GM21515 (cell line): Measurements from ENCODE around the gene MPRIP.
"Not testable (repeated sequence)": the region's sequence is repeated elsewhere in the genome, so short reads cannot be mapped to it uniquely, and the experiment has no call there.

Source experiments
- ATAC-seq: cut with Tn5 transposase; IDR thresholded peaks from one replicate; pipeline ENCODE4 v1.9.1; 2021; ENCODE audit not compliant: unreplicated experiment

The MPRIP gene

DNA sequence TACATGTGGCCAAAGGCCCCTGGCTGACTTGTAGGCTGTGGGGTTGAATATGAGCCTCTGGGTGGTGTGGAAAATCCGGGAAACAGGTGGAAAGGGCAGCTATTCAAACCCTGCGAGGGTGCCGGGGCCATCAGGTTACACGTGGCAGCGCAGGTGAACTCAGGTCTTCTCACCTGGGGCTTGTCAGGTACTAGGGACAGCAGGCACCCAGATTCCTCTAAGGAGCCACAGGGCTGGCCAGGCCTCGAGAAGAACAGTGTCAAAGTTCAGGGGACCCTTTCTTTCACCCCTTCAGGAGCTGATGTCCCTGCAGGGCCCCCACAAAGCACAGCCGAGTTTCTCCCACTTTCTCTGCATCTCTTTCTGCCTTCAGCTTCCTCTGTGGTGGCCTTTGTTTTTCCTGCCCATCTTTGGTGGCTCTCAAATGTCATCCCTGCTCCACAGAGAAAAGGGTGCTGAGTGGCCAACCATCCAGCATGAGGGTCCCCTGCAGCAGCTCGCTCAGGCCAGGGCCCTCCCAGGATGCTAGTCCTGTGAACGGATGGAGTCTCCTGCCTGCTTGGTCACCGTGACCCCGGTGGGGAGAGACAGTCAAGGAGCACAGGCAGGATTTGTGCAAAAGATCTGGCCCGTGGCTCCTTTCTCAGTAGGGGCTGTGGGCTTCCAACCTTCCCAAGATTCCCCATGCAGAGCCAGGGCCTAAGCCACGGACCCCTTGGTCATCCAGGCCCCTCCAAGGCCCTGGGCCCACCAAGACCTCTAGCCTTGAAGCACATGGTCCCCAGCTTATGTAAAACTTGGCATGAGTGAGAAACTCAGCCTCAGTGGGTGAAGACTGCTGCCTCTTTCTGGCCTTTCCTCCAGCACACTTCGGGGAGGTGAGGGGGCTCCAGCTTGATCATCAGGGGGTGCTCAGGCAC lies 28.2 kb upstream of the MPRIP start:
- ATAC-seq = not testable (repeated sequence)

DNA sequence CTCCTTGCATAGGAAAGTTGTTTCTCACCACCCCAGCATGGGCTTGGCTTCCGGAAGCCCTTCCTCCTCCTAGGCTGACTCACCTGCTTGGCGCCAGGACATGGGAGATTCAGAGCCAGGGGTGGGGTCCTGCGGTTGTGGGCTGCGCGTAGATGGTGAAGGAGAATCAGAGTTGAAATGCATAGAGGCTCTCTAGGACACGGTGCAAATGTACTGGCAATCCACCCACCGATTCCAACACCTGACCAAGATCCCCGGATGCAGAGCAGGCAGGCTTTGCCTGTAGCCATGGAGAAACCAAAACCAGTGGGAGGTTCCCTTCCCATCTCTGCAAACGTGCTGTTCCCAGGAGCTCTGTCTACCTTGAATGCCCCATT lies 27.5 kb upstream of the MPRIP start:
- not testable (repeated sequence) for ATAC-seq

DNA sequence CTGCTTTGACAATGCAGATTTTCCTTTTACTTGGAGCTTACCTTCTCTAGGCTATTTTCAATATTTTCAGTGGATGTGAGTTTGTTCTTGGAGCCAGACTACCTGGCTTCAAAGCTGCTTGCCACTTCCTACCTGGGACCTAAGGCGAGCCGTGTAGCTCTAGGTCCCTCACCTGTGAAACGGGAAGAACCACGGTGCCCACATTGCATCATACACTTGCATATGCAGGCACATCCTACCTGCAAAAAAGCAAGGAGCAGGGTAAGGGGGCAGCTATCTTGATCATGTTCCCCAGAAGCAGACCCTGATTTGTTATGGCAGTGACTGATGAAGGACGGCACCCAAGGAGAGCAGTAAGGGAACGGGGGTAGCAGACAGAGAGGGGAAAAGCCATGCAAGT lies 27.0 kb upstream of the MPRIP start:
- no peak for ATAC-seq

DNA sequence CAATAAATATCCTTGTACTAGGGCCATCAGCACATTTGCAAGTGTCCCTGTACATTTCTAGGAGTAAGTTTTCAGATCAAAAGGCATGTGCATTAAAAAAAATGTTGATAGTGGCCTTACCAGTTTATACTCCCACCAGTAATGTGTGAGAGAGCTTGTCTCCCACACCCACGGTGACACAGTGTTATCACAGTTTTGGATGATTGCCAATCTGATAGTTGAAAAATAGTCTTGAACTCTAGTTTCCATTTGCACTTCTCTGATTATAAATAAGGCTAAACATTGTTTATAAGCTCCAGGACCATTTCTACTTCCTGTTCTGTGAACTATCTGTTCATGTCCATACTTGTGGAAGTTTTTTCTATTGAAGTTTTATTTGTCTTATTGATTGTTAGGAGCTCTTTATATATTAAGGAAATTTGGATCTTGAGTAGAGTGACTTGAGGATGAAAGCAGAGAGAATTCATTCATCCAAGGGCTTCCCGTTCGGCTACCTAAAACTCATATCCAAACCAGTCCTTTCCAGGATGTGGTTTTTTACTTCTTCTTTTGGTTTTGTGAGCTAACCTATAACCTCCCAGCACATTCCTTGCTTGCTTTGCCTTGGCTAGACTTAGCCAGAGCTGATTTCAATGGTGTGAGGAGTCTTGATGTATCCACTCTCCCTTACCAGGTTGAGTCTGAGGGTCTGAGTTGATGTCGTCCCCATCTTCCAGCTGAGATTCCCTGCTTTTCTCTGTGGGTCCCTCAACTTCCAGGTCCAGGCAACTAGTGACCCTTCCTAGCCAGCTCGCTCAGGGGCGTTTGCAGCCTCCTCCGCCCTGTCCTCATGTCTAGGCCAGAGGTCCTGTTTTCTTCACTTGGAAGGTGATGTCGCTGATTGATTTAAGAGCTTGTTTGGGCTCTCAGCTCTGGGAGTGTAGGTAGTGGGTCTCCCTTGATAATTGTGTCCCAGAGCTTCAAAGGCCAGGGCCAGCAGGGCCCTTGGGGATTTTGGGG lies 25.8 kb upstream of the MPRIP start:
- ATAC-seq = not testable (repeated sequence)

DNA sequence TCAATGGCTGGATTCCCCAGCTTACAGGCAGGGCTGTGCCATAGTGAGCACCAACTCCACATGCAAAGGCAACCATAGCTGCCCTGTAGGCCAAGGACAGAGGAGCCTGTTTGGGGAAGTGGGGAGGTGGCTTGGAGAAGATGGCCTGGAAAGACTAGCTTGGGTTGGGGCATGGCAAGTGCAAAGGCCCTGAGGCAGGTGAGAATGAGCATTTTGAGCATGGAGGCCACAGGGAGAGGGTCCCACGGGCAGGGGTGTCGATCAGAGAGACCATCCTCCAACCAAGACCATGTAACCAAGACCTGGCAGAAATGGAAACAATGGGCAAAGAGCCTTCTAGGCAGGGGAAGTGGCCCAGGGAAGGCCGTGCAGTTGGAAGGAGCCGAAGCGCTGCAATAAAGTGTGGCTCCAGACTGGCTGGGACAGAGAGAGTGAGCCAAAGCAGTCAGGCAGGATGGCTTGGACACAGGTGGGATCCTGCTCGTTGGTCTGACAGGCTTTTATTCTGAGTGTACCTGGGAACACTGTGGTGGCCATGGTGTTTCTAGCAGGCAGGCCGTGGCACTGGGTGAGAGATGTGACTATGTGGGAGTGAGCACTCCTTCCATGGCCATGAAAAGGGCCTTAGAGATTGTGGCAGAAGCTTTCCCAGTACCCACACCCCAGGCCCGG lies 24.8 kb upstream of the MPRIP start:
- ATAC-seq = no peak

DNA sequence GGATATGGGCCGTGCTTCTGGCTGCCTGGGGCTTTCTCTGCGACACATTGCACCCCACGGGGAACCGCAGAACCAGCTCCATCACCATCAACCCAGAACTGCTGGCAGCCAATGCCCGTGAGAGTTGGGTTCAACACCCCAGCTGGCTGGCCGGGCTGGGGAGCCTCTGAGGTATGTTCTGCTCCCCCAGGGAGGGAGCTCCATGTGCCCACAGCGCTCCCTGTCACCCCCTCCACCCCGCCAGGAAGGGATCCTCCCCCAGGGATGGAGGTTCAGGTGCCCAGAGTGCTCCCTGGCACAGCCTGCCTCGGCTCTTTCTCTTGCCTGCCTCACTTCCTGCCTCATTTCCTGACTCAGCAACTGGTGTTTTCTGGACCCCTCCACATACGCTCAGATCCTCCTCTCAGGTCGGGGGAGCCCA lies 24.2 kb upstream of the MPRIP start:
- ATAC-seq = no peak

DNA sequence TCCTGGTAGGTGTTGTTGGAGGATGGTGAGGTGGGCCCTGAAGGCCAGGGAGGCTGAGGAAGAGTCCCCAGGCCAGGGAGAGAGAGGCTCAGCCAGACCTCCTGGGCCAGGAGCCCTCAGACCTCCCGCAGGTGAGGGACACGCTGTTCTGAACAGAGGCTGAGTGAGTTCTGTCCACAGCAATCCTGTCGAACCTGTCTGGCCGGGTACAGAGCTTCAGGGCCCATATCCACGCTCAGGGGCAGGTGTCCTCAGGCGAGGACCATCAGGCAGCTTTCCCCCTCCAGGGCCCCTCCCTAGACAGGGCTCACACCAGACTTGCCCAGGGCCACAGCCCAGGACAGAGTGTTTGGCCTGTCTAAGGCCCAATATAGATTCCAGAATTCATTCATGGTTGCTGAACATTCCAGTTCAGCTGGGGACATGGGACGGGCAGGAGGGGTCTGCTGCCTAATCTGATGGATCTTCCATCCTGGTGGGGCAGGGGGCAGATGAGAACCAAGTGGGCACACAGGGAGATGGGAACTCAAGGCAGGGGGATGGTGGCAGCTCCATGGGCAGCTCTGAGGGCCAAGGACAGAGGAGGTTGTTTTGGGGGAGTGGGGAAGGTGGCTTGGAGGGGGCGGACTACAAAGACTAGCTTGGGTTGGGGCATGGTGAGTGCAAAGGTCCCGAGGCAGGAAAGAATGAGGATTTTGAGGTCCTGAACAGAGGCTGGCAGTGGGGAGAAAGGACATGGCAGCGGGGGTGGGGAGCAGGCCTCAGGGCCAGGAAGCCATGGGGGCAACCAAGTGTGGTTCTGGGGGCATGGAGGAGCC lies 23.4 kb upstream of the MPRIP start:
- no peak for ATAC-seq

DNA sequence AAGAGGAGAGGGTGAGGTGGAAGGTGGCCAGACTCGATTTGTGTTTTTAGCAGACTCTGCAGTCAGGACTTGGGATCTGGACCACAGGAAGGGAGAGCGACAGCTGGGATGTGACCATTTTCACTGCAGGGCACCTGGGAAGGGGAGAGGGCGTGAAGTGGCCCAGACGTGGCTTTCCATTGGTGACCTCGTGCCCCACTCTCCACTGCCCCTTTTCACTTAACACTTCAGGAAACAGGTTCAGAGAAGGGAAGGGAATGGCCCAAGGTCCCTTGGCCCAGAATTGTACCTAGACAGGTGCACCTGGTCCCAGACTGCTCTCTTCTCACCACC lies 22.9 kb upstream of the MPRIP start:
- no peak for ATAC-seq

DNA sequence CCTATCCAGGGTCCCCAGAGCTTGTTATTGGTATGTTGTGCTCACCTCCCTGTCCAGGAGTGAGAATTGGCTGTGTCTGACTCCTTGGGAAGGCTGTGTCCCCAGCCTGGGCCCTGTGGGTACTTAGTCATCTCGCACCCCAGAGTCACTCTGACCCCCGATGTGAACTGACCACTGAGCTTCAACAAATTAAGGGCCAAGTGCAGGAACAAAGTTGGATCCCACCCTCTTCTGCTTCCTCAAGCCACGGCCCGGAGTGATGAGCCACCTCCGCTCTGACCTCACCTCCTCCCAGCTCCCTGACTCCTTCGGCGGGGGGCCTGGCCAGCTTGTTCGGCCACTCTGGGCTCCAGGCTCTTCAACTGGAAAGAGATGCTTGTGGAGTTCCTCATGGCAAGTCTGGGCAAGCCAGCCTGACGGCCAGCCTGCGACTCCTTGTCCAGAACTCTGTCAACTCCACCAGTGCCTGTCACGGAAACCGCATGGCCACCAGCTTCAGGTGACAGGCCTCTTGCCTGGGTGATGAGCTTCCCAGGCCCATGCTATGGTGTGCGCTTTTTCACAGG lies 22.3 kb upstream of the MPRIP start:
- no peak for ATAC-seq

DNA sequence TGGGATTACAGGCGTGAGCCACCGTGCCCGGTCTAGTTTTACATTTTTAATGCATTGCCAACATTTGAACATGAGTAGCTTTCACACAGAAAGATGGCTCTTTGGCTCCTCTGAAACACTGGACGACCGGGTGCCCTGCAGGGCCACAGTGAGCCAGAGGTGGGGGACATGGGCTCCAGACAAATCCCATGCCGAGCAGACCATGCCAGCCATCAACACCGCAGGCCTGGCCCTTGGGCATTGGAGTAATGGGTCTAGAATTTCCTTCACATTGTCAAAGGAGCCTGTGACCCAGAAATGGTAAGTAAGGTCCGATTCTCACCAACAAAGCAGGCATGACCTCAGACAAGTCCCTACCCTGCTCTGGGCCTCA lies 21.4 kb upstream of the MPRIP start:
- ATAC-seq = no peak

DNA sequence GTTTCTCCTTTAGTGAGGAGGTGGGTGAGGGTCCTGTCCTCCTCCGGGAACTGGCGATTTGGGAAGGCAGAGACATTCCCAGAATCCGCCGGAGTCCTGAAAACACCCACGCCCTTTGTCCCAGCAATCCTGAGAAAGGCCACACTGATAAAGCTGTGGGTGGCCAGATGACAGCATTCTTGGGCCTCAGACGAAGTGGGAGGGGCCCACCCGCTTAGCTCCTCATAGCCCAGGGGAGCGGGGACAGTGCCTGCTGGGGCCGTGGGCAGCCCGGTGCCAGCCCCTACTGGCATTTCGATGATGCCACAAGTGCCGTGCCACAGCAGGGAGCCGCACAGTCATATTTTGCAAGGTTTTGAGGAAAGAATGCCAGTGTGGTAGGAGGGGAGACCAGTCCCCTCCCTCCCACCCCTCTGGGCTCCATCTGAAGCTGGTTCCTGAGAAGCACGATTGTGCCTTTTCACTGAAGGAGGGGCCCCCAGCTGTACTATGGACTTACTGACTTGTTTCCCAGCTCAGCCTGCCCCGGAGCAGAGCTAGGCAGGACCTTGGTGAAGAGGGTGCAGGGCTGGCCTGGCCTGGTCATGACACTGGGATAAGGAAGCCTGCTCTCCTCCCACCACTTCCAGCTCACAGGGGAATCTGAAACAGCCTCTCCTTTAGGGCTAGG lies 20.9 kb upstream of the MPRIP start:
- no peak for ATAC-seq

DNA sequence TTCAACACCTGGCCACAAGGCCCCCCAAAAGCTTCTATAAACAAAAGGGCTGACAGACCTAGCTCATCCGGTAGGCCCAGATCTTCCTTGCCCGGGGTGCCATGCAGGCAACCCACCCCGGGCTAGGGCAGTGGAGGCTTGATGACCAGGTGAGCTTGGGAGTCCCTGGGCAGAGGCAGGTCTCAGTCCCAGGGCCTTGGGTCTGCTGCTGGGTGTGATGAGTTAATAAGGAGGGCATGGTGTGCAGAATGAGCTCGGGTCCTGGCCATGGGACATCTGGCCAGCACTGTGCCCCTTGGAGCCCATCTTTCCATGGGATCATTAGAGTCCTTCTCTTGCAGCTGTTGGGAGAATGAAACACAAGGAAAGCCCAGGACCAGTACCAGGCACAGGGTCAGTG lies 20.2 kb upstream of the MPRIP start:
- ATAC-seq = no peak

DNA sequence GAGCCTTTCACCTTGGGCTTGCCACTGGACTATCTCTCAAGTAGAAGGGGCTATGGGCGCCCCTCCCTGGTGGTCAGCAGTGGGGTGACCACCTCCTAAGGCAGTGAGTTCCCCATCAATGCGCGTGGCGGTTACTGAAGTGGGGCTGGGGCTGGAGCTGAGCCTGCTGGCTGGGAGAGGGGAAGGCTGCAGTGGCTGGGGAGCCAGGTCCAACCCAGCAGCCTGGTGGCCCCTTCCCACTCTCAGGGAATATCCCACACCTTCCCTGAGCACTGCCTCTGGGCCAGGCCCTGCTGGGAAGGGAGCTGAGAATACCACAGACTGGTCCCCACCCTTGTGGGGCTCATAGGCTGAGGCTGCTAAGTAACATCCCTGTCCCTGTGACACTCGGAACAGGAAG lies 19.8 kb upstream of the MPRIP start:
- ATAC-seq = no peak

DNA sequence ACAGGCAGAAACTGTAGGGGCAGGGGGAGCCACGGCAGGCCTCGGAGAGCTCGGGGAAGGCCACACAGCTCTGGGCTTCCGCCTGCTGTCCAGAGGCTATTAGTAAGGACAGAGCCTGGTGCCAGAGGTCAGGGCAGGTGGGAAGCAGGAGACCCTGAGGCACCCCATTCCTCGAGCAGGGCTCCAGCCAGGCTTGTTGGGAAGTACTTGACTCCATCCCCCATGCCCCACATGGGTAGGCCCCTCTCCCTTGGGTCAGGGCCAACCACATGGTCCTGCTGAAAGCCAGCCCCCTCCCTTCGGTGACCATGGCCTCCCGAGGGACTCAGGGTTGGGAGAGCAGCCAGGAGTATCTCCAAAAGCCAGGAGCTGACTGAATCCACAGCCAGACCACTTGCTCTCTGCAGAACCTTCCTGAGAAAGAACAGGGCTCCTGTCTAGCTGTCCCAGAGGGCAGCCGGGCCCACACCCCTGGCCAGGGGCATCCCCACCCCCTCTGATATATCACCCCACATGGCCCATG lies 17.4 kb upstream of the MPRIP start:
- no peak for ATAC-seq

DNA sequence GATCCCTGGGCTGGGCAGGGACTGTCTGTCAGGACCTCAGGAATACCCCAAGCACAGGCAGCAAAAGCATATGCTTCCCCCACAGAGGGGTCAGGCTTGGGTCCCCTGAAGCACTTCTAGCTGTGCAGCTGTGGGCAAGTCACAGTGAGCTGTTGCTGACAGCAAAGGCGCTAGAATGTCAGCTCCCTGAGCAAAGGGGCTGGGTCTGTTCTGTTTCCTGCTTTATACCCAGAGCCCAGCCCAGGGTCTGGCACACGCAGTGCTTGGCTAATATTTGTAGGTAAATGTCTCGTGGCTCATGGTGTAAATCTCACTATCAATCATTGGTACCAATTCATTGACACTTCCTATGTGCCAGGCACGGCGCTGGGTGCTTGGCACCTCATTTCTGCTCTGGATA lies 16.6 kb upstream of the MPRIP start:
- ATAC-seq = no peak

DNA sequence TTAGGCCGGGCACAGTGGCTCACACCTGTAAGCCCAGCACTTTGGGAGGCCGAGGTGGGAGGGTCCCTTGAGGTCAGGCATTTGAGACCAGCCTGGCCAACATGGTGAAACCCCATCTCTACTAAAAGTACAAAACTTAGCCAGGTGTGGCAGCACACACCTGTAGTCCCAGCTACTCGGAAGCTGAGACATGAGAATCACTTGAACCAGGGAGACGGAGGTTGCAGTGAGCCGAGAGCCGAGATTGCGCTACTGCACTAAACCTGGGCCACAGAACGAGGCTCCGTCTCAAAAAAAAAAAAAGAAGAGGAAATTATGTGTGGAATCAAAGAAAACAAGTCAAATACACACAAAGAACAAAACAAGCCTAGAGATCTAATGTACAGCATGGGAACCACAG lies 16.1 kb upstream of the MPRIP start:
- no peak for ATAC-seq

DNA sequence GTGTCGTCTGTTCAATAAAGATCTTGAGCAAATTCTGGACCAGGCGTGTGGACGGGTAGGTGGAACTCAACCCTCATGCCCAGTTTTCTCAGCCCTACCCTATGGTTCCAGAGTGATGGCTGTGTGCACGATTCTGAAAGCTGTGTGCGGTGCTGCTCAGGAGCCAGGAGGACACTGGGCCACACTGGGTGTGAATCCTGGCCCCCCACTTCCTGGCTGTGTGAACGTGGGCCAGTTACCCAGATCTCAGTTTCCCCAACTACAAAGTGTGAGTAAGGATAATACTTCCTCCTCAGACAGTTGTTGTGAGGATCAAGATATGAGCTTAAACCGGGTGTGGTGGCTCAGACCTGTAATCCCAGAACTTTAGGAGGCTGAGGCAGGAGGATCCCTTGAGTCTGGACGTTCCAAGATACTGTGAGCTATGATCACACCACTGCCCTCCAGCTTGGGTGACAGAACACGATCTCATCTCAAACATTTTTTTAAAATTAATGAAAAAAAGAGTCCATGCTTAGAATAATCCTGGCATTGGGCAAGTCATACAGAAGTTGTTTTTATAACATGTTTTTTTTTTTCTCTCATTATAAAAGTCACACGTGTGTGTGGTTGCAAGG lies 14.7 kb upstream of the MPRIP start:
- ATAC-seq = no peak

DNA sequence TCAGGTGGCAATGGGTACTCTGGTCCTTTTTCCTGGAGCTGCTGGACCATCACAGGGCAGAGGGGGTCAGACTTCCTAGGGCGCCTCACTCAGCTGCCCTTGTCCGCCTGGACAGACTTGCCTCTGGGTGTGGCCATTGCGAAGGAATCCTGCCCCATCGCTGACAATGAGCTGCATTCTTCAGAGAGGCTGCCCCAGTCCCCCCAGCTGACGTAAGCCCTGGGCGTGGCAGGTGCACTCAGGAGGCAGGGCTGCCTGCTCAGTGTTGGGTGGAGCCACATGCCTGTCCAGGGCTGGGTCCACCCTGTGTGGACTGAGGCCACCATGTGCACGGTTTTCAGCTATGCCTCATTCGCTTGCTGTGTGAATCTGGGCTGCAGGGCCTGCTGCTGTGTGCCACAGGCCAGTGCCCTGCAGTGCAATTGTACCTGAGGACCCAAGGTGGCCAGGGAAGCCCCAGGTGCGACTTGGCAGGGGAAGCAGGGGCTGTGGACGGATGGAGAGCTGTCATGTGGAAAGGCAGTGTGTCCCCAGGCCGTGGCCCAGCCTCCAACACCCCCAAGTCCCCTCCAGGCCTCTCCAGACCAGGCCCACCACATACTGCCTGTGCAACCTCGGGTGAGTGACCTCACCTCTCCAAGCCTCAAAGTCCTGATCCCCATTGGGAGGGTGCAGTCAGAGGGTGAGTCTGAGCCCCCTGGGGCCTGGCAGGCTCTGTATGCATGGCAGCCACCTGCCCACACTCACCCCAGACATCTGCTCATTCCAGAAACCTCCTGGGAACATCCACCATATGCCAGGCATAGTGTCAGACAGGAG lies 14.0 kb upstream of the MPRIP start:
- ATAC-seq = no peak
